Adrenal gland (tissue), 5 donors: Measurements from ENCODE around the gene TESPA1.

Experiments used
- POLR2A ChIP-seq, 2 donors: fragments of 450-650 bp; IDR thresholded peaks; one replicate each; pipeline ENCODE4 v1.6.1; 2017; ENCODE audit warnings: antibody characterized with exemption in 2 of 2, mild to moderate bottlenecking in 2 of 2, moderate library complexity in 1 of 2
- TF ChIP-seq, protein P1 (sequence below), 6 experiments: fragments of 450-650 bp in 4 of 6; fragments of 200-600 bp in 2 of 6; sonication (generic) in 1 of 6; IDR thresholded peaks; 1 replicate in 5 of 6; 2 replicates in 1 of 6; pipeline versions ENCODE4 v1.5.1 to v1.8.0; 2016 to 2021; ENCODE audit warnings: antibody characterized with exemption in 6 of 6, mild to moderate bottlenecking in 2 of 6, moderate library complexity in 1 of 6
- donor health status: DM: no; HTN: no; CAD: no.

DNA sequence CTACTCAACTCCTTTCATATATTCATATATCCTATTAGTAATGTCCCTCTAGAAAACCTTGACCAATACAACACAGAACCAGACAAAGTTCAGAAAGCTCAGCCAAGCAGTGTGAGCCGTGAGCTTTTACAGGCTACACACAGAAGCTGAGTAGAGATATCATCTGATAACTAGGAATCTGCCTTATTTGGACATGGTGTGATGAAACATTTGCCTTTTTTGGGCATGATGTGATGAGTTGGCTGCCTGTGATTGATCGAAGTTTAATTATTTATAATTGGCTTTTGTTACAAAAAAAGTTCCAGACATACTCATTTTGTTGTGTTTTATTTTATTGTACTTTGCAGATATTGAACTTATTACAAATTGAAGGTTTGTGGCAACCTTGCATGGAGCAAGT, 46.6 kb downstream of the TESPA1 start:
- TF ChIP-seq, protein P1, sequence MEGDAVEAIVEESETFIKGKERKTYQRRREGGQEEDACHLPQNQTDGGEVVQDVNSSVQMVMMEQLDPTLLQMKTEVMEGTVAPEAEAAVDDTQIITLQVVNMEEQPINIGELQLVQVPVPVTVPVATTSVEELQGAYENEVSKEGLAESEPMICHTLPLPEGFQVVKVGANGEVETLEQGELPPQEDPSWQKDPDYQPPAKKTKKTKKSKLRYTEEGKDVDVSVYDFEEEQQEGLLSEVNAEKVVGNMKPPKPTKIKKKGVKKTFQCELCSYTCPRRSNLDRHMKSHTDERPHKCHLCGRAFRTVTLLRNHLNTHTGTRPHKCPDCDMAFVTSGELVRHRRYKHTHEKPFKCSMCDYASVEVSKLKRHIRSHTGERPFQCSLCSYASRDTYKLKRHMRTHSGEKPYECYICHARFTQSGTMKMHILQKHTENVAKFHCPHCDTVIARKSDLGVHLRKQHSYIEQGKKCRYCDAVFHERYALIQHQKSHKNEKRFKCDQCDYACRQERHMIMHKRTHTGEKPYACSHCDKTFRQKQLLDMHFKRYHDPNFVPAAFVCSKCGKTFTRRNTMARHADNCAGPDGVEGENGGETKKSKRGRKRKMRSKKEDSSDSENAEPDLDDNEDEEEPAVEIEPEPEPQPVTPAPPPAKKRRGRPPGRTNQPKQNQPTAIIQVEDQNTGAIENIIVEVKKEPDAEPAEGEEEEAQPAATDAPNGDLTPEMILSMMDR (IDR thresholded peaks at IDR 0.05): no peak
- no peak for TF ChIP-seq POLR2A (IDR thresholded peaks at IDR 0.05)
